Fibroblast of villous mesenchyme (primary cell): Measurements from ENCODE around the gene LYPD5. TPM values are rescaled to one million over a fixed set of nuclear protein-coding genes. Genes with fewer than 3 reads are reported as not detected.

Experiments used
- DNase-seq: peaks from one replicate; pipeline ENCODE4 v3.0.0-alpha.2; 2010; ENCODE audit warnings: low read depth
- H3K4me3 ChIP-seq: 2 replicates; pipeline ENCODE4 v1.5.1; 2011; ENCODE audit warnings: low read depth, mild to moderate bottlenecking, low read length
- CTCF ChIP-seq: IDR thresholded peaks from 2 replicates; pipeline ENCODE4 v1.5.1; 2012; ENCODE audit warnings: low read depth, mild to moderate bottlenecking, low read length; ENCODE audit not compliant: insufficient read depth
- total RNA-seq: library from RNA; depleted of rRNA; stranded (reverse); fragments of >200 nt; gene quantifications from 2 replicates; pipeline ENCODE4 v1.2.3, GENCODE V29; 2012

The LYPD5 gene
- total RNA-seq, 1 donor: 0.43 TPM

- H3K4me3 ChIP-seq: no peak overlapping the region
- no peak for DNase-seq
- no peak for TF ChIP-seq CTCF
These were observed 54.6 kb downstream of the LYPD5 start for GRCh38 chr19:43747557-43748204.

Other genes starting within 250 kb of the LYPD5 start
- 22.9 and 28.9 TPM in 2 replicates for gene XRCC1, start 226.9 kb downstream of the LYPD5 start, total RNA-seq
- 3.5 TPM in 2 replicates for gene PINLYP, start 226.6 kb downstream of the LYPD5 start, total RNA-seq
- gene IRGQ, start 206.3 kb downstream of the LYPD5 start, total RNA-seq: 27.7 and 35.4 TPM in 2 replicates
- gene ZNF576, start 205.9 kb downstream of the LYPD5 start, total RNA-seq: 9.0 and 9.9 TPM in 2 replicates
- under 0.01 TPM in 2 replicates for gene SRRM5, start 190.4 kb downstream of the LYPD5 start, total RNA-seq
- gene ZNF428, start 182.8 kb downstream of the LYPD5 start, total RNA-seq: 25.0 and 31.9 TPM in 2 replicates
- 7.7 and 22.0 TPM in 2 replicates for gene CADM4, start 162.6 kb downstream of the LYPD5 start, total RNA-seq
- gene PLAUR, start 132.3 kb downstream of the LYPD5 start, total RNA-seq: 56.6 and 76.3 TPM in 2 replicates
- not detected in 2 replicates for gene IRGC, start 86.4 kb downstream of the LYPD5 start, total RNA-seq
- gene SMG9, start 47.5 kb downstream of the LYPD5 start, total RNA-seq: 13.0 and 14.5 TPM in 2 replicates
- 0.43 TPM in 1 of 2 replicates, not detected in the other for gene KCNN4, start 21.5 kb downstream of the LYPD5 start, total RNA-seq
- 10.6 and 29.8 TPM in 2 replicates for gene ZNF283, start 24.9 kb upstream of the LYPD5 start, total RNA-seq
- gene ZNF404, start 81.5 kb upstream of the LYPD5 start, total RNA-seq: 0.97 and 3.0 TPM in 2 replicates
- 18.4 and 25.5 TPM in 2 replicates for gene ZNF45, start 132.8 kb upstream of the LYPD5 start, total RNA-seq
- gene ZNF221, start 148.8 kb upstream of the LYPD5 start, total RNA-seq: 7.4 and 10.4 TPM in 2 replicates
- 5.8 and 10.8 TPM in 2 replicates for gene ZNF155, start 181.7 kb upstream of the LYPD5 start, total RNA-seq
- gene ZNF230, start 200.5 kb upstream of the LYPD5 start, total RNA-seq: 2.6 and 3.9 TPM in 2 replicates
- gene ZNF222, start 222.9 kb upstream of the LYPD5 start, total RNA-seq: 6.1 and 6.9 TPM in 2 replicates
- 4.5 and 5.6 TPM in 2 replicates for gene ZNF223, start 249.6 kb upstream of the LYPD5 start, total RNA-seq